Kidney (tissue), 14 donors: Measurements from ENCODE around the gene YBEY. TPM values are rescaled to one million over a fixed set of nuclear protein-coding genes. Genes with fewer than 3 reads are reported as not detected.

Experiments
- DNase-seq, 5 donors: peaks; one replicate each; pipeline ENCODE4 v3.0.0-alpha.2; 2013 to 2020
- FAIRE-seq: peaks from 2 replicates; lab custom pipeline; 2012; peaks lifted over from hg19 to GRCh38; lab: Jason Lieb, UNC
- H3K27ac ChIP-seq, 2 donors: one replicate each; pipeline ENCODE4 v1.7.0; 2013; ENCODE audit warnings: low read depth in 2 of 2, low read length in 2 of 2, inconsistent platforms in 1 of 2
- H3K27me3 ChIP-seq: one replicate; pipeline ENCODE4 v1.7.1; 2013; ENCODE audit warnings: low read length, inconsistent platforms; ENCODE audit not compliant: control insufficient read depth, insufficient read depth
- H3K36me3 ChIP-seq, 3 donors: one replicate each; pipeline versions ENCODE4 v1.7.0 to v1.7.1; 2013; ENCODE audit warnings: low read length in 3 of 3, control low read depth in 1 of 3, inconsistent platforms in 1 of 3; ENCODE audit not compliant: insufficient read depth in 3 of 3, control insufficient read depth in 2 of 3
- H3K4me1 ChIP-seq, 3 donors: one replicate each; pipeline versions ENCODE4 v1.7.0 to v1.7.1; 2013; ENCODE audit warnings: low read length in 3 of 3, inconsistent platforms in 1 of 3, low read depth in 1 of 3; ENCODE audit not compliant: control insufficient read depth in 2 of 3, insufficient read depth in 2 of 3
- H3K4me3 ChIP-seq, 3 donors: one replicate each; pipeline versions ENCODE4 v1.7.0 to v1.8.1; 2013; ENCODE audit warnings: low read length in 3 of 3, control low read depth in 1 of 3, inconsistent platforms in 1 of 3
- H3K9ac ChIP-seq, 3 donors: one replicate each; pipeline versions ENCODE4 v1.7.0 to v1.7.1; 2013; ENCODE audit warnings: low read length in 3 of 3, control low read depth in 1 of 3, inconsistent platforms in 1 of 3
- H3K9me3 ChIP-seq, 3 donors: one replicate each; pipeline versions ENCODE4 v1.7.0 to v1.7.1; 2013; ENCODE audit warnings: low read length in 3 of 3, control low read depth in 1 of 3, inconsistent platforms in 1 of 3; ENCODE audit not compliant: control insufficient read depth in 2 of 3, insufficient read depth in 1 of 3
- intact Hi-C: fragments of 100-400 bp; cut with DNase I; formaldehyde crosslinking; loops from one replicate; pipeline ENCODE4 v1.11.1; 2022
- polyA plus RNA-seq: library from polyadenylated mRNA; stranded (reverse); fragments of 350-450 nt; fragmentation: Illumina TruSeq; extraction: RNeasy Lipid Tissue Mini Kit (QIAGEN cat#74804); gene quantifications from one replicate; pipeline ENCODE4 v1.2.3, GENCODE V29; 2014; ENCODE audit warnings: low read depth, low replicate concordance; ENCODE audit not compliant: insufficient read depth
- total RNA-seq: library from RNA; stranded (reverse); fragmentation: NEBNext Ultra II Directional; extraction: Animal tissue kit (Norgen Biotek cat#: 25700); gene quantifications from one replicate; pipeline ENCODE4 v1.2.1, GENCODE V29; 2021
- TF ChIP-seq, protein P1 (sequence below): IDR thresholded peaks from 3 replicates; pipeline ENCODE4 v1.5.1; 2012; ENCODE audit warnings: mild to moderate bottlenecking, moderate library complexity, borderline replicate concordance; ENCODE audit not compliant: insufficient read depth; ENCODE audit errors: extremely low read depth
- donor health status: control.
- donor health status: control.
- donor health status: control.
- donor health status: control.
- donor health status: control.
- donor health status: DM: yes; HTN: yes; CAD: no.
- donor health status: Normal renal cell carcinoma (clear cell type).

YBEY gene
- total and polyA plus RNA-seq, 2 donors from 2014 or later: 17.5 to 29.6 TPM

GRCh38 chr21:46248422-46248782, 37.7 kb upstream of the YBEY start:
- intact Hi-C loops: no loop called here
- Histone ChIP-seq H3K27me3 (no peaks in the 10 kb centered on the region), H3K9ac (no peak overlapping the region)

GRCh38 chr21:46248827-46249226, 37.3 kb upstream of the YBEY start:
- intact Hi-C loops: no loop called here
- peaks cover 10 to 63% (median 46%) of the 10 kb centered on the region in 3 donors for H3K36me3 ChIP-seq
- no peak for DNase-seq
- no peak overlapping the region for H3K27ac ChIP-seq
- FAIRE-seq: no peak
- no peaks in the 10 kb centered on the region for H3K27me3 ChIP-seq
- no peaks in the 10 kb centered on the region for H3K4me1 ChIP-seq
- H3K9me3 ChIP-seq: no peaks in the 10 kb centered on the region
- H3K4me3 ChIP-seq: no peak overlapping the region
- TF ChIP-seq, protein P1, sequence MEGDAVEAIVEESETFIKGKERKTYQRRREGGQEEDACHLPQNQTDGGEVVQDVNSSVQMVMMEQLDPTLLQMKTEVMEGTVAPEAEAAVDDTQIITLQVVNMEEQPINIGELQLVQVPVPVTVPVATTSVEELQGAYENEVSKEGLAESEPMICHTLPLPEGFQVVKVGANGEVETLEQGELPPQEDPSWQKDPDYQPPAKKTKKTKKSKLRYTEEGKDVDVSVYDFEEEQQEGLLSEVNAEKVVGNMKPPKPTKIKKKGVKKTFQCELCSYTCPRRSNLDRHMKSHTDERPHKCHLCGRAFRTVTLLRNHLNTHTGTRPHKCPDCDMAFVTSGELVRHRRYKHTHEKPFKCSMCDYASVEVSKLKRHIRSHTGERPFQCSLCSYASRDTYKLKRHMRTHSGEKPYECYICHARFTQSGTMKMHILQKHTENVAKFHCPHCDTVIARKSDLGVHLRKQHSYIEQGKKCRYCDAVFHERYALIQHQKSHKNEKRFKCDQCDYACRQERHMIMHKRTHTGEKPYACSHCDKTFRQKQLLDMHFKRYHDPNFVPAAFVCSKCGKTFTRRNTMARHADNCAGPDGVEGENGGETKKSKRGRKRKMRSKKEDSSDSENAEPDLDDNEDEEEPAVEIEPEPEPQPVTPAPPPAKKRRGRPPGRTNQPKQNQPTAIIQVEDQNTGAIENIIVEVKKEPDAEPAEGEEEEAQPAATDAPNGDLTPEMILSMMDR: no peak
- no peak overlapping the region for H3K9ac ChIP-seq

More at GRCh38 chr21:46248422-46248782, 37.7 kb upstream of the YBEY start:
- no peak overlapping the region for H3K27ac ChIP-seq
- no peak overlapping the region for H3K4me3 ChIP-seq
- no peak for FAIRE-seq
- no peaks in the 10 kb centered on the region for H3K9me3 ChIP-seq
- no peak for DNase-seq
- peaks cover 6 to 63% (median 46%) of the 10 kb centered on the region in 3 donors for H3K36me3 ChIP-seq
- TF ChIP-seq, protein P1: no peak
- no peaks in the 10 kb centered on the region for H3K4me1 ChIP-seq

DNA sequence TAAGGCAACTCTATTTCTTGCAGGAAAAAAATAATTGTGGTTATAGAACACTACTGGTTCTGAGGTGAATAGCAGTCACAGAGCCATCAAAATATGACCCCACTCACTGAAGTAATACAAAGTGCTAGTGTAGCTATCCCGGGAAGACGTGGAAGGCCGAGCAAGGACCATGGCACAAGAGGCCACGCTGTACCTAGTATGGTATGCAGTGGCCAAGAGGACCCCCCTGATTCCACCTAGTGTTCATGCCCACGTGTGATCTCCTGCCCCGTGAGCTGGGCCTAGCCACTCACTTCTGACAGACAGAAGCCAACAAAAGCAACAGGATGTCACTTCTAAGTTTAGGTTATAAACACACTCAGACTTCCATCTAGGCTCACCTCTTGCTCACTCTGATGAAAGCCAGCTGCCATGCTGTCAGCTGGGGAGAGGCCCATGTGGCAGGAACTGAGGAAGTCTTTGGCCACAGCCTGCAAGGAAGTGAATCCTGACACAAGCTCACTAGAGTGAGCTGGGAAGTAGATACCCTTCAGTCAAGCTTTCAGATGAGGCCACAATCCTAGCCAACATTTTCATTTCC, 35.9 kb upstream of the YBEY start:
- Histone ChIP-seq H3K27me3 (no peaks in the 10 kb centered on the region), H3K9ac (no peak overlapping the region), H3K27ac (no peak overlapping the region), H3K9me3 (no peaks in the 10 kb centered on the region), H3K4me3 (no peak overlapping the region), H3K36me3 (peaks cover 13 to 68% (median 47%) of the 10 kb centered on the region in 3 donors), H3K4me1 (no peaks in the 10 kb centered on the region)
- DNase-seq (peak in 1 of 5 donors; percentile 9), FAIRE-seq (no peak)
- TF ChIP-seq, protein P1: no peak
- intact Hi-C loops: no loop called here

GRCh38 chr21:46252840-46253239, 33.3 kb upstream of the YBEY start:
- intact Hi-C loops: no loop called here
- H3K9me3 ChIP-seq: no peaks in the 10 kb centered on the region
- FAIRE-seq (no peak), DNase-seq (no peak)
- no peaks in the 10 kb centered on the region for H3K27me3 ChIP-seq
- H3K27ac ChIP-seq: no peak overlapping the region
- H3K36me3 ChIP-seq: peaks cover 19 to 72% (median 56%) of the 10 kb centered on the region in 3 donors
- no peak overlapping the region for H3K4me3 ChIP-seq
- no peaks in the 10 kb centered on the region for H3K4me1 ChIP-seq
- no peak overlapping the region for H3K9ac ChIP-seq
- TF ChIP-seq, protein P1: no peak
